ENCODE data around the gene TENM4. TPM values are rescaled to one million over a fixed set of nuclear protein-coding genes. Genes with fewer than 3 reads are reported as not detected.

Gene TENM4
- polyA plus RNA-seq, 2 of the 4 experiments (the other 2 are of a cell fraction), result 0.06 to 0.31 TPM

DNA sequence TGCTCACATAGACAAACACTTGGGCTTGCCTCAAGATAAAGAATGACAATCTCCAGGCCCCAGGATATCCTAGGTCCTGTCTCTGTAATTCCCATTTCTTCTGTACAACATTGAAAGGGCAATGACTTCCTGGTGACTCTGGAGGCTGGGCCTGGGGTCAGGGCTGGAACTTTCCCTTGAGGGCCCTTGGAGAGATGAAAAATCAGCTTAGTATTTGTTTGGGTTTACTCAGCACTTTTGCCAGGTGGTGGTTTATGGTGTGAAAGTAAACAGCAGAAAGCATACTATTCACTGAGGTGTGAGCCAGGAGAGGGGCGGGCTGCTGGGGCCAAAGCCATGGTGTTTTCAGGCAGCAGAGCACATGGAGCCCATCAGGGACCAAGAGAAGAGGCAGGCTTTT, 651.5 kb downstream of the TENM4 start:
- WGBS (ENCODE audit: missing lambda C conversion rate), result 45% methylated on average over 1 of the region's 1 CpG
- Histone ChIP-seq H3K4me3 (no peak overlapping the region), H3K27ac (no peak overlapping the region), H3K4me1 (no peaks in the 10 kb centered on the region), H3K4me2 (no peak overlapping the region), H3K9me3 (no peaks in the 10 kb centered on the region)
- FAIRE-seq (no peak), DNase-seq (ENCODE audit: low read depth in 1 of 2, low spot score in 1 of 2) (no peak), ATAC-seq (no peak)
- TF ChIP-seq, protein P1, sequence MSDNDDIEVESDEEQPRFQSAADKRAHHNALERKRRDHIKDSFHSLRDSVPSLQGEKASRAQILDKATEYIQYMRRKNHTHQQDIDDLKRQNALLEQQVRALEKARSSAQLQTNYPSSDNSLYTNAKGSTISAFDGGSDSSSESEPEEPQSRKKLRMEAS (IDR thresholded peaks at IDR 0.05), result no peak
- TF ChIP-seq ZNF302 (CRISPR knock-in tag; IDR thresholded peaks at IDR 0.05) (no peak), FOXS1 (CRISPR knock-in tag; IDR thresholded peaks at IDR 0.05) (no peak), CHD2 (IDR thresholded peaks at IDR 0.05; ENCODE audit: low read length, partially characterized antibody) (no peak), POLR2A (IDR thresholded peaks at IDR 0.05; ENCODE audit: low read length) (no peak), HOXB5 (CRISPR knock-in tag; IDR thresholded peaks at IDR 0.05) (no peak)
- TF ChIP-seq, protein P2, sequence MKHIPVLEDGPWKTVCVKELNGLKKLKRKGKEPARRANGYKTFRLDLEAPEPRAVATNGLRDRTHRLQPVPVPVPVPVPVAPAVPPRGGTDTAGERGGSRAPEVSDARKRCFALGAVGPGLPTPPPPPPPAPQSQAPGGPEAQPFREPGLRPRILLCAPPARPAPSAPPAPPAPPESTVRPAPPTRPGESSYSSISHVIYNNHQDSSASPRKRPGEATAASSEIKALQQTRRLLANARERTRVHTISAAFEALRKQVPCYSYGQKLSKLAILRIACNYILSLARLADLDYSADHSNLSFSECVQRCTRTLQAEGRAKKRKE (CRISPR knock-in tag; IDR thresholded peaks at IDR 0.05; ENCODE audit: low read depth), result no peak
- CTCF ChIA-PET, result interaction anchor here (0.9 to 3.1 kb wide), 3 partner anchors 9 to 74 kb away, joined by 3 to 13 read pairs (median 3); no protein-coding TSS in a partner anchor
- POLR2A ChIA-PET, result no interaction called here

GRCh38 chr11:78788533-78788932, 652.3 kb downstream of the TENM4 start:
- Histone ChIP-seq H3K27ac (no peak overlapping the region), H3K9me3 (no peaks in the 10 kb centered on the region), H3K4me1 (no peaks in the 10 kb centered on the region; the same call in 2 of the 3 replicates), H3K4me3 (no peak overlapping the region), H3K4me2 (no peak overlapping the region)
- DNase-seq (ENCODE audit: low read depth in 1 of 2, low spot score in 1 of 2) (no peak), FAIRE-seq (no peak), ATAC-seq (no peak; a peak in 1 of 6 replicates)
- no peak for TF ChIP-seq CBX2 (IDR thresholded peaks at IDR 0.05; ENCODE audit: borderline replicate concordance, low read depth)
- TF ChIP-seq ZNF302 (CRISPR knock-in tag; IDR thresholded peaks at IDR 0.05), result no peak
- no peak for TF ChIP-seq KDM5A (IDR thresholded peaks at IDR 0.05)
- no peak for TF ChIP-seq RCOR1 (IDR thresholded peaks at IDR 0.05; ENCODE audit: low read depth, low read length)
- TF ChIP-seq BCL3 (IDR thresholded peaks at IDR 0.05), result no peak
- no peak for TF ChIP-seq ELK1 (IDR thresholded peaks at IDR 0.05; ENCODE audit: low read depth, low read length)
- TF ChIP-seq CEBPB (IDR thresholded peaks at IDR 0.05), result no peak
- TF ChIP-seq HOXA7 (CRISPR knock-in tag; IDR thresholded peaks at IDR 0.05), result no peak
- TF ChIP-seq, protein P3, sequence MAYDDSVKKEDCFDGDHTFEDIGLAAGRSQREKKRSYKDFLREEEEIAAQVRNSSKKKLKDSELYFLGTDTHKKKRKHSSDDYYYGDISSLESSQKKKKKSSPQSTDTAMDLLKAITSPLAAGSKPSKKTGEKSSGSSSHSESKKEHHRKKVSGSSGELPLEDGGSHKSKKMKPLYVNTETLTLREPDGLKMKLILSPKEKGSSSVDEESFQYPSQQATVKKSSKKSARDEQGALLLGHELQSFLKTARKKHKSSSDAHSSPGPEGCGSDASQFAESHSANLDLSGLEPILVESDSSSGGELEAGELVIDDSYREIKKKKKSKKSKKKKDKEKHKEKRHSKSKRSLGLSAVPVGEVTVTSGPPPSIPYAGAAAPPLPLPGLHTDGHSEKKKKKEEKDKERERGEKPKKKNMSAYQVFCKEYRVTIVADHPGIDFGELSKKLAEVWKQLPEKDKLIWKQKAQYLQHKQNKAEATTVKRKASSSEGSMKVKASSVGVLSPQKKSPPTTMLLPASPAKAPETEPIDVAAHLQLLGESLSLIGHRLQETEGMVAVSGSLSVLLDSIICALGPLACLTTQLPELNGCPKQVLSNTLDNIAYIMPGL (CRISPR knock-in tag; IDR thresholded peaks at IDR 0.05; ENCODE audit: borderline replicate concordance), result no peak
- no peak for TF ChIP-seq CHD4 (IDR thresholded peaks at IDR 0.05; ENCODE audit: borderline replicate concordance)
- TF ChIP-seq PBX3 (IDR thresholded peaks at IDR 0.05), result no peak
- TF ChIP-seq FOSB (CRISPR knock-in tag; IDR thresholded peaks at IDR 0.05), result no peak
- TF ChIP-seq ZSCAN20 (CRISPR knock-in tag; IDR thresholded peaks at IDR 0.05), result no peak
- TF ChIP-seq HOXB13 (CRISPR knock-in tag; IDR thresholded peaks at IDR 0.05; ENCODE audit: low read depth), result no peak
- no peak for TF ChIP-seq CBX8 (IDR thresholded peaks at IDR 0.05)
- POLR2A ChIA-PET, result no interaction called here
- CTCF ChIA-PET, result interaction anchor here (1.1 to 3.1 kb wide), 2 partner anchors 10 to 73 kb away, joined by 3 to 13 read pairs; no protein-coding TSS in a partner anchor
- 25% methylated on average over 1 of the region's 1 CpG for WGBS (ENCODE audit: missing lambda C conversion rate)
